Skeletal muscle satellite cell (primary cell): Measurements from ENCODE around the gene FRYL.
"Not testable (repeated sequence)": the region's sequence is repeated elsewhere in the genome, so short reads cannot be mapped to it uniquely, and the experiment has no call there.

Source experiments
- H3K27me3 ChIP-seq: 2 replicates; pipeline ENCODE4 v1.7.0; 2013; ENCODE audit warnings: low read length; ENCODE audit not compliant: control insufficient read depth, insufficient read depth
- H3K36me3 ChIP-seq: 2 replicates; pipeline ENCODE4 v1.7.0; 2013; ENCODE audit warnings: mild to moderate bottlenecking, control low read depth, low read length; ENCODE audit not compliant: insufficient read depth
- H3K4me1 ChIP-seq: 2 replicates; pipeline ENCODE4 v1.7.0; 2013; ENCODE audit warnings: low read length; ENCODE audit not compliant: control insufficient read depth, insufficient read depth
- H3K4me2 ChIP-seq: 2 replicates; pipeline ENCODE4 v1.7.0; 2013; ENCODE audit warnings: mild to moderate bottlenecking, low read length
- H3K4me3 ChIP-seq: 2 replicates; pipeline ENCODE4 v1.7.0; 2013; ENCODE audit warnings: low read length
- H3K9ac ChIP-seq: 2 replicates; pipeline ENCODE4 v1.7.0; 2013; ENCODE audit warnings: mild to moderate bottlenecking, low read depth, low read length, moderate library complexity
- H3K9me3 ChIP-seq: replicated peaks from 2 replicates; pipeline ENCODE4 v1.7.0; 2013; ENCODE audit warnings: mild to moderate bottlenecking, control low read depth, low read length

FRYL gene

DNA sequence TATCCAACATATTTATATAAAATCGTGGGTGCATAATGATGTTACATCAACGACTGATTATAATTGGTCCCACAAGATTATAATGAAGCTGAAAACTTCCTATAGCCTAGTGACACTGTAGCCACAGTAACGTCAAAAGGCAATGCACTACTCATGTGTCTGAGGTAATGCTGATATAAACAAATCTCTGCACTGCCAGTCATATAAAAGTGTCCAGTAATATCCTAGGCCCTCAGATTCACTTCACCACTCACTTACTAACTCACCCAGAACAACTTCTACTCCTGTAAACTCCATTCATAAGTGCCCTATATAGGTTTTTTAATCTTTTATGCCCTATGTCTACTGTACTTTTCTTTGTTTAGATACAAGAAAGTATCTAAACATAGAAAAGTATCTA lies 18.8 kb downstream of the FRYL start:
- H3K9ac ChIP-seq = no peak overlapping the region
- no peaks in the 10 kb centered on the region for H3K9me3 ChIP-seq
- no peaks in the 10 kb centered on the region for H3K36me3 ChIP-seq
- no peaks in the 10 kb centered on the region for H3K27me3 ChIP-seq
- H3K4me1 ChIP-seq = no peaks in the 10 kb centered on the region
- no peak overlapping the region for H3K4me3 ChIP-seq
- no peak overlapping the region for H3K4me2 ChIP-seq

DNA sequence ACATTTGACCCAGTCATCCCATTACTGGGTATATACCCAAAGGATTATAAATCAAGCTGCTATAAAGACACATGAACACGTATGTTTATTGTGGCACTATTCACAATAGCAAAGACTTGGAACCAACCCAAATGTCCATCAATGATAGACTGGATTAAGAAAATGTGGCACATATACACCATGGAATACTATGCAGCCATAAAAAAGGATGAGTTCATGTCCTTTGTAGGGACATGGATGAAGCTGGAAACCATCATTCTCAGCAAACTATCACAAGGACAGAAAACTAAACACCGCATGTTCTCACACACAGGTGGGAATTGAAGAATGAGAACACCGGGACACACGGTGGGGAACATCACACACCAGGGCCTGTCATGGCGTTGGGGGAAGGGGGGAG lies 21.4 kb downstream of the FRYL start:
- not testable (repeated sequence) for H3K9ac ChIP-seq, H3K4me2 ChIP-seq, H3K36me3 ChIP-seq, H3K4me1 ChIP-seq, H3K4me3 ChIP-seq, H3K9me3 ChIP-seq, H3K27me3 ChIP-seq

DNA sequence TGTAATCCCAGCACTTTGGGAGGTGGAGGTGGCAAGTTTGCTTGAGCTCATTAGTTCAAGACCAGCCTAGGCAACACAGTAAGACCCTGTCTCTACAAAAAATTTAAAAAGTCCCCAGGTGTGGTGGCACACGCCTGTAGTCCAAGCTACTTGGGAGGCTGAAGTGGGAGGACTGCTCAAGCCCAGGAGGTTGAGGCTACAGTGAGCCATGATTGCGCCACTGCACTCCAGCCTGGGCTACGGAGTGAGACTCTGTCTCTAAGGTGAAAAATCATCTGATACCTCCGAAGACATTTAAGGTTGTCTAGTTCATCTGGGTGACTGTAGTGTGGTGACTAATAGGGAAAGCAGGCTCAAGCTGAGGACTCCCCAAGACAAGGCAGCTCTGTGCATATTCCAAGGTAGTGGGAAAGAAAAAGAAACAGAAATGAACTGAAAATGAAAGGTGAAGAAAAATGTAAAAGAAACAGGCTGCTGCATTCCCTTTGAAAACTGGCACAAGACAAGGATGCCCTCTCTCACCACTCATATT lies 23.3 kb downstream of the FRYL start:
- Histone ChIP-seq H3K4me2 (no peak overlapping the region), H3K4me1 (peaks cover 12% of the 10 kb centered on the region), H3K4me3 (no peak overlapping the region), H3K9me3 (no peaks in the 10 kb centered on the region), H3K36me3 (no peaks in the 10 kb centered on the region), H3K9ac (no peak overlapping the region), H3K27me3 (no peaks in the 10 kb centered on the region)

DNA sequence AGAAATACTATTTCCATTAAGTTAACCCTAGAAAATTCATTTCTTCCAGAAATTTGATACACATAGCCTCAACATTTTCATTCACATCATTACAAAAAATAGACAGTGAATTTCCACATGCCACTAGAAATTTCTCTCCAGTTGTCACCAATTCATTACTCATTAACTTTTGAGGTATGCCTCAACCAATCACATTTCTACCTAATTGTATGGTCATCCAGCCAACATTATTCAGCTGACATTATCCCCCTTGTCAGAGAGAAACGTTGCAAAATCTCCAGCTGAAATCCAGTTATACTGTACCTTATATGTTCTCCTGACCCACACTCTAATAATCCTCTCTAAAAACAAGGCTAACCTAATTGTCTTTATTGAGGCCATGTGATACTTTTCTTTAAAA lies 24.8 kb downstream of the FRYL start:
- Histone ChIP-seq H3K9ac (no peak overlapping the region), H3K4me3 (no peak overlapping the region), H3K9me3 (no peaks in the 10 kb centered on the region), H3K27me3 (no peaks in the 10 kb centered on the region), H3K4me1 (peaks cover 12% of the 10 kb centered on the region), H3K4me2 (no peak overlapping the region), H3K36me3 (no peaks in the 10 kb centered on the region)

DNA sequence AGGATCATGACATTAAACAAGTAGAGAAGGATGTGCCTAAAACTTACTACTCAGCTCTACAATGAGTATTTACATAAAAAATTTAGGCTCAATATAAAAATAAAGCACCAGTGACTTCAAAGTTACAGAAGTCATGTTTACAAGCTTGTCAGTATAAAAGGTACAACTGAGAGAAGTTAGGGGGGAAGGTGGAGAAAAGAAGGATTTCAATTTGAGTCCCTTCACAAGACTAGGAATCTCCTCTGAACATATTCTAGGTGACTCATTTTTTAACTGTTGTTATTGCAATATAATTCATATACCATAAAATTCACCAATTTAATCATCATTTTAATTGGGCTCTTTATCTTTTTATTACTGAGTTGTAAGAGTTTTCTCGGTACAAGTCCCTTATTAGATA lies 26.9 kb downstream of the FRYL start:
- Histone ChIP-seq H3K4me3 (no peak overlapping the region), H3K4me2 (no peak overlapping the region), H3K27me3 (no peaks in the 10 kb centered on the region), H3K9me3 (no peaks in the 10 kb centered on the region), H3K4me1 (peaks cover 12% of the 10 kb centered on the region), H3K9ac (no peak overlapping the region), H3K36me3 (no peaks in the 10 kb centered on the region)

DNA sequence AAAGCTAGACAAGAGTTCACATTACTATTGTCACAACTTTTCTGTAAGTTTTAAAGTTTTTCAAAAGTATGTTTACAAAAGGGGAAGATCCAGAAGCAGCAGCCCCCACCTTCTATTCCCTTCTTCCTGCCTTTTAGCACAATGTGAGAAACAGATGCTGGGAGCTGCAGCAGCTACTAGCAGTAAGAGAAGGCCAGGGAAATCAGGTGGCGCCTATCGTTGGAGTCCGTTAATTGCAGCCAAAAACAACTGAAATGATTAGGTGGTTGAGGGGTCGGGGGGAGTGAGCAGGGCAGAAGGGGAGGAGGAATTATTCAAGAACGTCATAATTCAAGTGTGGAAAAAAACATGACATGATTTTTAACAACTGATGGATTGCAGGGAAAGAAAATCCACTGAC lies 27.4 kb downstream of the FRYL start:
- peaks cover 12% of the 10 kb centered on the region for H3K4me1 ChIP-seq
- H3K4me3 ChIP-seq = no peak overlapping the region
- H3K9ac ChIP-seq = no peak overlapping the region
- no peaks in the 10 kb centered on the region for H3K27me3 ChIP-seq
- no peaks in the 10 kb centered on the region for H3K36me3 ChIP-seq
- no peaks in the 10 kb centered on the region for H3K9me3 ChIP-seq
- no peak overlapping the region for H3K4me2 ChIP-seq

DNA sequence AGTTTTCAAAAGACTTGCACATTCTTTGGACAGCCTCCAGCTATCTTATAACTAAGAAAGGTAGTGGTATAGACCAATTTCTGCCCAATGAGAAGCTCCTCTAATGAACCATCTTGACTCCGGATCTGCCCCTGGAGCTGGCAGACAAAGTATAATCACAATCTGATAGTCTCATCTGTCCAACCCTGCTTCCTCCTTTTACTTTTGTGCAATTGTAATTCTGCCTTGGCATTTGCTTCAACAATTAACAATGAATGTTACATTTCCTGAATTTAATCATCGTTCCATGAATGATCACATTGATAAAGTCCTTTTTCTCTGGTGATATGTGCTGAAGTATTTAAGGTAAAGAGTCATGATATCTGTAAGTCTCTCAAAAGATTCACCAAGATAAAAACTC lies 27.8 kb downstream of the FRYL start:
- H3K4me1 ChIP-seq = peaks cover 12% of the 10 kb centered on the region
- no peak overlapping the region for H3K4me3 ChIP-seq
- H3K4me2 ChIP-seq = no peak overlapping the region
- H3K9me3 ChIP-seq = no peaks in the 10 kb centered on the region
- no peaks in the 10 kb centered on the region for H3K36me3 ChIP-seq
- H3K9ac ChIP-seq = no peak overlapping the region
- no peaks in the 10 kb centered on the region for H3K27me3 ChIP-seq

DNA sequence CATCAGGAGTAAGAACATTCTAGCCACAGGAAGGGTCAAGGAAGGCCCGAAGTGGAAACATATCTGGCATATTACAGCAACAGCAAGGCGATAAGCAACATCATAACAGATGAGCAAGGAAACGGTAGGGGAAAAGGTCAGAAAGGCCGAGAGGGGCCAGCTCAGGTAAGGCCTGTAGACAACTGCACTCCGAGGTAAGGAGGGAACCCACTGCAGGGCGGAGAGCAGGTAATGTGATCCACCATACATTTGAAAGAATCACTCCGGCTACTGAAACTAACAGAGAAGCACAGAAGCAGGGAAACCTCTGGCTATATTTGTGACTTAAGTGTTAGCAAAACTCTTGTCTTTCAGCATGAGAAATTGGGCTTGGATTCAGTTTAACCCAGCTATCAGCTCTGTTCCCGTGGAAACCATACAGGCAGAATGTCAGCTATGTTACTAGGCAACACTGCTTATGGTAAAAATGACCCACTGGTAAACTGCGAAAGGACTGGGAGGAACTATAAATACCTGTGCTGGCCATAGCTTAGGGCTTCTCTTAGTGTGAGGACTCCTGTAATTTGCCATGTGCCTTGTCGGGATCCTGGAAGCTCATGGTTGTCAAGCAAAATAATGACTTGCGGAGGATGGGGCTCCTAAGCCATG lies 31.0 kb downstream of the FRYL start:
- Histone ChIP-seq H3K9ac (no peak overlapping the region), H3K4me1 (peaks cover 12% of the 10 kb centered on the region), H3K4me3 (no peak overlapping the region), H3K36me3 (no peaks in the 10 kb centered on the region), H3K9me3 (no peaks in the 10 kb centered on the region), H3K4me2 (no peak overlapping the region), H3K27me3 (no peaks in the 10 kb centered on the region)

DNA sequence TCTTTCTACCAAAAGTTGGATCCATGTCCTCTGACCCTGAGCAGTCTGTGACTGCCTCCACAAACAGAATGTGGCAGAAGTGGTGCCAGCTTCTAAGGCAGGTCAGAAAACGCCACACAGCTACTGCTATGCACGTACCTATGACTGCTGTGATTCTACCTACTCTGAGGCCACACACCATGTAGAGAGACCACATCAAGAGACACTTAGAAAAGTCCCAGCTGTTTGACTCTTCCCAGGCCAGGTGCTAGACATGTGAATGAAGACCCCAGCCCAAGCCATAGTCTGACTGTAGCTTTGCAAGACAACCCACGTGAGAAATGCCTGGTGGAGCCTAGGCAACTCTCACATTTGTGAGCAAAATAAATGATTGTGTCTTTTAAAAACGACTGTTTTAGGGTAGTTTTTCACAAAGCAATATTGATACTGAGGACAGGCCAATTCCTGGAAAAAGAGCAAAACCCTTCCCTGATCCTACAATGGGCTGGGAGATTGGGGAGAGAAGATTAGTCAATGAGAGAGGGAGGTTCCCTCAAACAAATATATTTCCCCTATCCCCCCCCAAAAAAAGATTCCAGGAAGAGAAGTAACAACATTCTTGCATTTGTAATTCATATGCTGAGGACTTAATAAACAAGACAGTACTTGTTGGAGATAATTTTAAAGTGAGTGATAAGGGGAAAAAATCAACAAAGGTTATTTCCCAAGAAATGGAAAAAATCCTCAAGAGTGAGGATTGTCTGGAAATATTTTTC lies 33.3 kb downstream of the FRYL start:
- Histone ChIP-seq H3K4me2 (no peak overlapping the region), H3K27me3 (no peaks in the 10 kb centered on the region), H3K9ac (no peak overlapping the region), H3K4me3 (no peak overlapping the region), H3K4me1 (peaks cover 6% of the 10 kb centered on the region), H3K36me3 (no peaks in the 10 kb centered on the region), H3K9me3 (no peaks in the 10 kb centered on the region)

DNA sequence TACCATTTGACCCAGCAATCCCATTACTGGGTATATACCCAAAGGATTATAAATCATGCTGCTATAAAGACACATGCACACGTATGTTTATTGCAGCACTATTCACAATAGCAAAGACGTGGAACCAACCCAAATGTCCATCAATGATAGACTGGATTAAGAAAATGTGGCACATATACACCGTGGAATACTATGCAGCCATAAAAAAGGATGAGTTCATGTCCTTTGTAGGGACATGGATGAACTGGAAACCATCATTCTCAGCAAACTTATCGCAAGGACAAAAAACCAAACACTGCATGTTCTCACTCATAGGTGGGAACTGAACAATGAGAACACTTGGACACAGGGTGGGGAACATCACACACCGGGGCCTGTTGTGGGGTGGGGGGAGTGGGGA lies 34.9 kb downstream of the FRYL start:
- H3K9me3 ChIP-seq, H3K4me1 ChIP-seq, H3K9ac ChIP-seq, H3K27me3 ChIP-seq, H3K4me3 ChIP-seq, H3K4me2 ChIP-seq, H3K36me3 ChIP-seq: not testable (repeated sequence)

DNA sequence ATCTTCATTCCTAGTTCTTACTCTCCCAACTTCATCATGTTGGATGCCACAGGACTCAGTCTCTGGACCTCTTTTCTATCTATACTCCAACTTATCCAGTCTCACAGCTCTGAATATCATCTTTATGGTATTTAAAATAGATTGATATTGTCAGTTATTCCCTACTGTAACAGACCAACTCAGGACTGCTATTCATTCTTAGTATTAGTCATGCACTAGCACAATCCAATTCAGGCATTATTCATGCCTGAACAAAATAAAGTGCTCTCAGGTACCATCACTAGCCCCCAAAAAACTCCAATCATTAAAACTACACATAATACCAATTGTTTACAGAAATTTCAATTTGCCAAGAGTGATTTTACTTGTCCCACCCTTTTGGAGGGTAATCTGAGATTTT lies 37.7 kb downstream of the FRYL start:
- H3K9me3 ChIP-seq = no peaks in the 10 kb centered on the region
- H3K4me2 ChIP-seq = no peak overlapping the region
- H3K27me3 ChIP-seq = no peaks in the 10 kb centered on the region
- H3K9ac ChIP-seq = no peak overlapping the region
- no peaks in the 10 kb centered on the region for H3K36me3 ChIP-seq
- H3K4me3 ChIP-seq = no peak overlapping the region
- peaks cover 6% of the 10 kb centered on the region for H3K4me1 ChIP-seq

DNA sequence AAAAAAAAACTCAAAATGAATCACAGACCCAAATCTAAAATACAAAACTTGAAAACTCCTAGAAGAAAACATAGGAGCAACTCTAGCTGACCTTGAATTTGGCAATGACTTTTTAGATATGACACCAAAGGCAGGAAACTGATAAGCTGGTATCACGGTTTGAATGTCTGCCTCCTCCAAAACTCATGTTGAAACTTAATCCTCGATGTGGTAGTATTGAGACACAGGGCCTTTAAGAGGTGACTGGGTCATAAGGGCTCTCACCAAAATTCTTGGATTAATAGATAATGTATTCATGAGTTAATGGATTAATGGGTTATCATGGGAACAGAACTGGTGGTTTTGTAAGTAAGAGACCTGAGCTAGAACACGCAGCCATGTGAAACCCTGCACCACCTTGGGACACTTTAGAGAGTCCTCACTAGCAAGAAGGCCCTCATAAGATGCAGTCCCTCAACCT lies 40.5 kb downstream of the FRYL start:
- H3K27me3 ChIP-seq = no peaks in the 10 kb centered on the region
- H3K4me3 ChIP-seq = no peak overlapping the region
- no peaks in the 10 kb centered on the region for H3K36me3 ChIP-seq
- no peaks in the 10 kb centered on the region for H3K9me3 ChIP-seq
- peaks cover 6% of the 10 kb centered on the region for H3K4me1 ChIP-seq
- H3K9ac ChIP-seq = no peak overlapping the region
- no peak overlapping the region for H3K4me2 ChIP-seq
